WI38 (cell line): ENCODE measurements around the gene DLX4.

Experiments used
- H3K4me3 ChIP-seq: 2 replicates; pipeline ENCODE4 v1.5.1; 2011; ENCODE audit warnings: low read depth, mild to moderate bottlenecking, control low read depth, low read length
- CTCF ChIP-seq: IDR thresholded peaks from 2 replicates; pipeline ENCODE4 v1.5.1; 2012; ENCODE audit warnings: low read depth, mild to moderate bottlenecking, control low read depth, low read length

The DLX4 gene

DNA sequence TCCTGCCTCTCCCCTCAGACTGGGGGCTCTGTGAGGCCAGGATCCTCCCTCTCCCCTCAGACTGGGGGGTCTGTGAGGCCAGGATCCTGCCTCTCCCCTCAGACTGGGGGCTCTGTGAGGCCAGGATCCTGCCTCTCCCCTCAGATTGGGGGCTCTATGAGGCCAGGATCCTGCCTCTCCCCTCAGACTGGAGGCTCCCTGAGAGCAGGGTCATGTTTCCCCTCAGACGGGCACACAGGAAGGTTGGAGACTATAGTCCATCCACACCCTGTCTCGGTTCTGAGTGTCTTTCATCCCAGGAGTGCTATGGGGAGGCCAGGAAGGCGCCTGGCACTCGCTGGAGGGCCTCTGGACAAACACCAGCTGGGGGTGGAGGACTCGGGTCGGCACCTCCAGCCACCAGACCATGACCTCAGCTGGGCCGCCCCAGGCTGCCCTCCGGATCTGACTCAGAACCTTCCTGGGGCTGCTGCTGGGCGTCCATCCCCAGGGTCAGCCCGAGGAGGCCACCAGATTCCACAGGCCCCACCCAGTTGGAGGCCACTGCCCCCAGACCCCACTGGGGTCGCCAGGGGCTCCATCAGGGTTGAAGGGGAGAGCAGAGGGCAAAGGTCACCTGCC lies 21.9 kb upstream of the DLX4 start:
- no peak for TF ChIP-seq CTCF
- H3K4me3 ChIP-seq = no peak overlapping the region

GRCh38 chr17:49949634-49950033 lies 19.4 kb upstream of the DLX4 start:
- H3K4me3 ChIP-seq = no peak overlapping the region
- no peak for TF ChIP-seq CTCF

GRCh38 chr17:49951362-49952082 lies 17.5 kb upstream of the DLX4 start:
- TF ChIP-seq CTCF = no peak
- no peak overlapping the region for H3K4me3 ChIP-seq

DNA sequence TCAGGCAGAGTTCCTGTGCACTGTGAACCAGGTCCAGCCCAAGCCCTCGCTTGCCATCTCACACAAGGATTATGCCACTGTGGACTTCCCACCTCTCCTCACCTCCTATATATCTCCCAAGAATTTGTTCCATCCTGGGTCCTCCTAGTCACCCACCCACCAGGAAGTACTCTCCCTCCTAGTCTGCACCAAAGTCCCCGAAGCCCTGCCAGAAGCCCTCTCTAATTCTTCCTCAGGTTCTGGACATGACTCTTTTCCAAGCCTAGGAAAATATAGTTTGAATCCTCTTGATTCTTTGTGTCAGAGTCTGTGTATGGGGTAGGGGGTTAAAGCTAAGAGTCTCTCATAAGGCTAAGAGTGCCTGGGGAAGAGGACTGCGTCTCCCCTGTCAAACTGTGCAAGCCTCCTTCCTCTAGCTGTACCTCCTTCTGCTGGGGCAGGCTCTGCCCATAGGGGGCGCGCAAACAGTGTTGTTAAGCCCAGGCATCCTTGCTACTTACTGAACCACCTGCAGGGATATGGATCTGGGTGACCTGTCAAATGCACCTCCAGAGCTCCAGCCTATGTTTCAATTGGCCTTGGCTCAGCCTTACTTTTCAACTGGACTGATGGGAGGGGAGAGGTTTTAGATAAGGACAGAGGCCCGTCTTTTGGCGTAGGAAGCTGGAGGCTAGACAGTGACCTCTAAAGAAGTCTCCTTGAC lies 16.6 kb upstream of the DLX4 start:
- no peak overlapping the region for H3K4me3 ChIP-seq
- peak; percentile 94 for TF ChIP-seq CTCF

DNA sequence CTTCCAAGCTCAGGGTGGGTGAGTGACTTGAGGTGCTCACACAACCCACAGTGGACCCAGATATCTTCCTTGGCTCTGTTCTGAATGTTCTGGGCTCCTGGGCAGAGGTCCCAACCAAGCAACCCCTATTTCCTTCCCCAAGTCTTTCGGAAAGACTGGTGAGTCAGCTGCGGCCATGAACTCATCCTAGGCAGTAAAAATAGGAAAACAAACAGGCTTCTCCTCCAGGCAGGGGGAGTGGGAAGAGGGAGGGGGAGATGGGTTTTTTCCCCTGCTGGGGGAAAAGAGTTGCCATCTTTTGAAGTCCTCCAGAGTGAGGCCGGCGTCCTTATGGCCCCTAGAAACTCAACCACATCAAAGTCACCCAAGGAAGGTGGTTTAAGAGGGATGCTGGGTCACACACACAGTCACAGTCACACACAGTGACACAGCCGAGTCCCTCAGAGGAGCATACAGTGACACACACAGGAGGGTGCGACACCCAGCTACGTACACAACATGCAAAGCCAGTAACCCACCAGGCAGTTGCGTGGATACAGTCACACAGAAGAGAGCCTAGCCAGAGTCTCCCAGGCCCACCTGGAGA lies 16.0 kb upstream of the DLX4 start:
- TF ChIP-seq CTCF = no peak
- H3K4me3 ChIP-seq = no peak overlapping the region

DNA sequence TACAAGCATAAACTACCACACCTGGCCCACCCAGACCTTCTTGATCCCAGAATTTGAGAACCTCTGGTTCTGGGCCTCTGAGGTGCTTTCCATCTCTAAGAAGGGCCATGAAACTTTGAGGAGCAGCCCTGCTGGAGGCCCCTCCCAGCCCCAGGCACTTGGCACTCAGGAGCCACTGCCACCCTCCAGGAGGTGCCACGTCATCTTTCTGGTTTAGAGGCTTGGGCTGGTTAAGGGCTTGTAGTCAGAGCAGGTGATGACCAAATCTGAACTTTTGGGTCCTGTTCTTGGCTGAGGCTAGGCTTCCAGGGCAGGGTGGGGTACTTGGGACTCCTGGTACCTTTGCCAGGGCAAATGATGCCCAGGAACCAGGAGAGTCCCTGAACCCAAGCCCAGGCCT lies 13.8 kb upstream of the DLX4 start:
- no peak for TF ChIP-seq CTCF
- no peak overlapping the region for H3K4me3 ChIP-seq

- no peak overlapping the region for H3K4me3 ChIP-seq
- TF ChIP-seq CTCF = no peak
Measured at GRCh38 chr17:49956780-49957179, 12.2 kb upstream of the DLX4 start.
